ENCODE data around the gene KLF7. TPM values are rescaled to one million over a fixed set of nuclear protein-coding genes. Genes with fewer than 3 reads are reported as not detected.

Gene KLF7
- total RNA-seq, 1 donor from 2014 or later = 17.4 TPM

DNA sequence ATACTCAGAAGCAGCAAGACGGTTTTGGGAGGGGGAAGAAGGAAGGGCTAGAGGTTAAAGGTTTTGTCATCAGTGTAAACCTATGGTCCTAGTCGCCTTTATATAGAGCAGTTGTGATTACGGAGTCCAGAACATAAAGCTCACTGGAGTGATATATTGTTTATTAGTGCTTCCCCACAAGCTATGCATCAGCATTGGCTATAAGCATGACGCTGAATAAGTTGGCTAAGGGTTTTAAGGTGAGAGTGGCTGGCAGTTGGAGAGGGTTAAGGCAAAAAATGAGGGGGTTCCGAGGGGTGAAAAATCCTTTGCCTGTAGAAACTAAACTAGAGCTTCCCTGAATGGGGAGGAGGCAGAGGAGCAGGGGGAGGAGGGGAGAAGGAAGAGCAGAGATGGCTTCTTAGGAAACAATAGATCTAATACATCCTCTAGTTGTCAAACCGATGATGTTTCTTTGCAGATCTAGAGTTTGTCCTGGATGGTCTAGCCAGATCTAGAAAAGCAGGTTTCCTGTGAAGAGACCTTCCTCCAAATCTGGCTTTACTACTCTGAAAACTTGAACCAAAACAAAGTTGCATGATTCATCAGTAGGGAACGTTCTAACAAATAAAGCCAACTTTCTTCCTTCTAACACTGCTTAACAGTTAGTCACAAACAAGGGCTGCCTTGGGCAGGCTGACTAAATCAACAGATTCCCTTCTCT lies 2.5 kb downstream of the KLF7 start:
- Mint-ChIP-seq H3K27ac (ENCODE audit: unreplicated experiment) (peak overlapping the region; percentile 2), H3K4me3 (peak overlapping the region; percentile 98), H3K27me3 (ENCODE audit: low read depth) (no peaks in the 10 kb centered on the region), H3K4me1 (peaks cover 73% of the 10 kb centered on the region), H3K9me3 (no peaks in the 10 kb centered on the region), H3K36me3 (ENCODE audit: low read depth) (no peaks in the 10 kb centered on the region)
- DNase-seq (ENCODE audit: low read depth, low spot score) = no peak
- no peak for TF ChIP-seq CTCF (conservative IDR thresholded peaks at IDR 0.05)

DNA sequence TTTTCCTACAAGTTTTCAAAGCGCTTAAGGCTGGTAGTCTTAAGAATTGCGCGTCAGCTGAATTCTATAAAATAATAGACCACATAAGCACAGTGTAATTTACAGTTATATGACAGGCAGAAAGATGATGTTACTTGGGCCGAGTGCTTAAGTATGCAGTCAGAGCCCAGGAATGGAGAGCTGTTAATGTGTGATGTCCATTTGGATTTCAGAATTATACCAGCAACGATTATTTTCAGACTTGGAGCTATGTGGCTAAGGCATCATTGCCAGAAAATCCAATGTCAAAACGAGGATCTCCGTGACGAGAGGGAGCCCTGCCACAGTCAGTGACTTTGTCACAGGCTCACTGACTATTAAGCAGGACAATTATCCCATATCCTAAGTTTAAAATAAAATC lies 3.4 kb downstream of the KLF7 start:
- Mint-ChIP-seq H3K4me1 (peaks cover 65% of the 10 kb centered on the region), H3K27me3 (ENCODE audit: low read depth) (no peaks in the 10 kb centered on the region), H3K27ac (ENCODE audit: unreplicated experiment) (no peak overlapping the region), H3K36me3 (ENCODE audit: low read depth) (no peaks in the 10 kb centered on the region), H3K9me3 (no peaks in the 10 kb centered on the region), H3K4me3 (peak overlapping the region; percentile 98)
- no peak for TF ChIP-seq CTCF (conservative IDR thresholded peaks at IDR 0.05)
- DNase-seq (ENCODE audit: low read depth, low spot score) = no peak

DNA sequence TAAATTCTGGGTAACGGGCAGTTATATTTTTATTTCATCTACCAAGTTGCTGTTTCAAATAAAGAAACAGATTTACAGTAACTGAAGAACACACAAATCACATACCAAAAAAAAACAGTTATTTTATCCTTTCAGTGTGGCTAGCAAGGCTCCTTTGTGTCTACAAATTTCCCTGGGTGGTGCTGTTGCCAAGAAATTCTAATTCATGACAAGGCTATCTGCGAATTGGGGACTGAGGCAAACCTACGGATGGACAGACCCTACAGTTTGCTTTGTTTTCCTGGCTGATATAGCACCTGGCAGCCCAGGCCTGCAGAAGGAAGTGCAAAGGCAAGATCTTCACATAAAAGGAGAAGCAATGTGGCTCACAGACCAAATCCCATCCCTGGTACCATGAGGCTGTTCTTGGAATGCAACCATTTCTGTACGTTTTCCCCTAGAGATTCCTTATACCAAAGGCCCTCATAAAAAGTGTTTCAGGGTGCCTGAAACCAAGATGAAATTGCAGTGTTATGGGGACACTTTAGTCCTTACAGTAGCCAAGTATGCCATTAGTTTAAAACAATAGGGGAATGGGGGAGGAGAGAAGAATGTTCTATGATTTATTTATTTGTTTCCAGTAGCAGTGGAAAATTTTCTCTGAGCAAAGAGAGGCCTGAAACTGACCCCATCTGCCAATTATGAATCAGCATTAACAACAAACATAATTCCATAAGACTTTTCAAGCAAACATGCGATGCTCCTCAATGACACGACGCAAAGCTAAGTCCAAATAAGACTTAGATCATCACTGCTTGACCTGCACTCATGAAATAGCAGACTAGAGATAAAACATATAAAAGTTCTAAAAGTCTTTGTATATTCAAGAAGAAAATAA lies 4.3 kb downstream of the KLF7 start:
- no peak overlapping the region for H3K27ac Mint-ChIP-seq (ENCODE audit: unreplicated experiment)
- peak overlapping the region; percentile 61 for H3K4me3 Mint-ChIP-seq
- no peaks in the 10 kb centered on the region for H3K27me3 Mint-ChIP-seq (ENCODE audit: low read depth)
- DNase-seq (ENCODE audit: low read depth, low spot score) = no peak
- no peaks in the 10 kb centered on the region for H3K36me3 Mint-ChIP-seq (ENCODE audit: low read depth)
- H3K9me3 Mint-ChIP-seq = no peaks in the 10 kb centered on the region
- peaks cover 64% of the 10 kb centered on the region for H3K4me1 Mint-ChIP-seq
- TF ChIP-seq CTCF (conservative IDR thresholded peaks at IDR 0.05) = no peak

DNA sequence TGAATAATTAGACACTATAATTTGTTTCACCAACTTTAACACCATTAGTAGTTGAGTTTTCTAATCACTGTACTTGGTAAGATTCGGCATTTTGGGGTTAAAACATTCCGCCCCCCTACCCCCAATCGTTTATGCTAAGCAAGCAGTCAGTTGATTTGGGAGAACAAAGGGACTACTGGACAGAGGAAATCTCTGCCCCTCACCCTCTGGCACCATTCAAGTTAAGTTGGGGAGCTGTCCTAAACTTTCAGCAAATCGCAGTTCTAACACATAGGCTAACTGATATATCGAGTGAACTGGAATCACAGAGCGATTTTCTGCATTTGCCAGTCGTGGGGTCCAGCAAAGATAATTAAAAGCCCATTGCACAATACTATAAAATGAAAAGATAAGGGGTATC lies 5.6 kb downstream of the KLF7 start:
- no peaks in the 10 kb centered on the region for H3K27me3 Mint-ChIP-seq (ENCODE audit: low read depth)
- no peak overlapping the region for H3K27ac Mint-ChIP-seq (ENCODE audit: unreplicated experiment)
- H3K4me1 Mint-ChIP-seq = peaks cover 73% of the 10 kb centered on the region
- TF ChIP-seq CTCF (conservative IDR thresholded peaks at IDR 0.05) = no peak
- H3K36me3 Mint-ChIP-seq (ENCODE audit: low read depth) = no peaks in the 10 kb centered on the region
- no peaks in the 10 kb centered on the region for H3K9me3 Mint-ChIP-seq
- peak overlapping the region; percentile 40 for H3K4me3 Mint-ChIP-seq
- DNase-seq (ENCODE audit: low read depth, low spot score) = no peak

DNA sequence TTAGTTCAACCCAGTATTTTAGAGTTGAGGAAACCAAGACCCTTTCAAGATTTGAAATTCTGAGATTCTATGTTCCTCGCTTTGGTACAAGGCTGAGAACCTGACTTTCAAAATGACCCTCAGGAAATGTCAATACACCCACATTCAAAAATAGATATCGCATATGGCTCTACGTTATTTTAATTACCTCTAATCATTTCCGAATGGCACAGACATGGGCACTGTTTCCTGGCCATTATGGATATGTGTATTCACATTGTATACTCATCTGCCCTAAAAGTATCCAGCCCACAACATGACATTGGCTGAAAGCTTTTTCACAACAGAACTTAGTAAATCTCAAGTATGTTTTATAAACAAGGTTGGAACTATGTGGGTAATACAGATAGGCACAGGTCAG lies 6.7 kb downstream of the KLF7 start:
- no peak overlapping the region for H3K4me3 Mint-ChIP-seq
- DNase-seq (ENCODE audit: low read depth, low spot score) = no peak
- no peak for TF ChIP-seq CTCF (conservative IDR thresholded peaks at IDR 0.05)
- no peaks in the 10 kb centered on the region for H3K9me3 Mint-ChIP-seq
- no peaks in the 10 kb centered on the region for H3K27me3 Mint-ChIP-seq (ENCODE audit: low read depth)
- H3K36me3 Mint-ChIP-seq (ENCODE audit: low read depth) = no peaks in the 10 kb centered on the region
- no peak overlapping the region for H3K27ac Mint-ChIP-seq (ENCODE audit: unreplicated experiment)
- peaks cover 74% of the 10 kb centered on the region for H3K4me1 Mint-ChIP-seq
